Kasumi-1 (cell line): ENCODE results near the gene FOLR3.
"Not testable (repeated sequence)": the region's sequence is repeated elsewhere in the genome, so short reads cannot be mapped to it uniquely, and the experiment has no call there.

Experiments used
- DNase-seq, 2 experiments: peaks; one replicate each; lab custom pipeline; 2025; lab: John Stamatoyannopoulos, UW

Gene FOLR3

DNA sequence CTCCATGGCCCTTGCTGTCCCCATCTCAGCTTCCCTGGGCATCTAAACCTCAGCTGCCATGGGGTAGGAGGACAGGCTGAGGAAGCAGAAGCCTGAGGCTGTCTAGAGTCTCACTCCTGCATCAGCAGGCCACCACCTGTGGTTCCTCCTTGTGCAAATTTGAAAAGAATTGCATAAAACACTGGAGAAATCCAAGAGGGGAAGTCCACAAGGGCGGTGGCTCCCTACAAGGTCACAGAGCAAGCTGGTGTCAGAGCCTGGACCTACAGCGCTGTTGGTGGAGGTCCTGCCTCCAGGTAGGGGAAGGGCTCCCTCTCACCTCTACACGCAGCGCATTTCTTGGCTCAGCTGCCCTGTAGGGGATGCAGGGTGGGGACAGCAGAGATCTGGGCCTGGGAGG lies at the start of gene FOLR3:
Gene FOLR3 (plus strand): TSS at position 253 of the 400 bp plus-strand sequence. CDS start 228 bp downstream, outside the sequence.
- not testable (repeated sequence) for DNase-seq

DNA sequence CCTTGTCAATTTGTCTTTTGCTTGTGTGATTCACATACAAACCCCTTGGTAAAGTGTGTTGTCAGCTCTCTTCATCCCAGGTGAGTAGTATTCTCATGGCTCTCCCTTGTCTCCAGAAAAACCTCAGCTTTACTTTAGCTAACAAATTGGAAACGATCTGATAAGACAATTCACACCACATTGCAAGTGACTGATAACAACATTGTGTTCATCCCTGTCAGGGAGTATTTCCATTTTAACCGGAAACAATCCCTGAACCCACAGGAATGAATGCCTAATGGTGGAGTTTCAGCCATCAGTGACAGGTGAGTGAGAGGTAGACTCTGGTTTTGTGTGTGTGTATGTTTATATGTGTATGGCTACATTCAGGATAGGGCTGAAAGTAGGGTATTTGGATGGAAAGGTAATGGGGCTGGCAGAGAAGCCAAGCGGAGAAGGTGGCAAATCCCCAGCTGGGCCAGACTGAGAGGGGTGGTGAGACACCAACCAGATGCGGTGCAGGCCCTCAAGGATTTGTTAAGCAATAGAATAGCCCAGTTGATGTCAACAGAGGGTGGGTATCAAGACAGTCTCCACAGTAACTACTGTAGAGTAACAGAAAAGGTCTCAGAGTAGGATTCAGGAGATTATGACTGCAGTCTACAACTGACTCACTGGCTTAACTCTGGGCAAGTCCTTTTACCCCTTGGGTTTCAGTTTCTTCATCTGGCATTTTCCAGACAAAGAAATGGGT lies 47.3 kb upstream of the FOLR3 start:
- DNase-seq = no peak

- peak; percentile 93 to 94 for DNase-seq
These were observed 44.2 kb upstream of the FOLR3 start for GRCh38 chr11:72091292-72091691.

- no peak for DNase-seq
These were observed 36.8 kb upstream of the FOLR3 start for GRCh38 chr11:72098741-72099140.

DNA sequence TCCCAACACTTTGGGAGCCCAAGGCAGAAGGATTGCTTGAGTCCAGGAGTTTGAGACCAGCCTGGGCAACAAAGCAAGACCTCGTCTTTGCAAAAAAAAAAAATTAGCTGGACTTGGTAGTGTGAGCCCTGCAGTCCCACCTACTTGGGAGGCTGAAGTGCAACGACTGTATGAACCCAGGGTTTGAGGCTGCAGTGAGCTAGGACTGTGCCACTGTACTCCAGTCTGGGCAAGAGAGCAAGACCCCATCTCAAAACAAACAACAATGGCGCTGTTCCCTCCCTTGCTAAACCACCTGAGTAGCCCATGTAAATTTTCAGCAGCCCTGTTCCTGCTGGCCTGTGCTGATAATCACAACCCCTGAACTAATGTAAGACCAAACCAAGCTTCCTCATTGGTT lies 35.5 kb upstream of the FOLR3 start:
- no peak for DNase-seq

- peak; percentile 95 to 96 for DNase-seq
These were observed 35.1 kb upstream of the FOLR3 start for GRCh38 chr11:72100462-72100861.

- DNase-seq = no peak
These were observed 33.4 kb upstream of the FOLR3 start for GRCh38 chr11:72102162-72102561.

- no peak for DNase-seq
These were observed 32.9 kb upstream of the FOLR3 start for GRCh38 chr11:72102631-72102945.

DNA sequence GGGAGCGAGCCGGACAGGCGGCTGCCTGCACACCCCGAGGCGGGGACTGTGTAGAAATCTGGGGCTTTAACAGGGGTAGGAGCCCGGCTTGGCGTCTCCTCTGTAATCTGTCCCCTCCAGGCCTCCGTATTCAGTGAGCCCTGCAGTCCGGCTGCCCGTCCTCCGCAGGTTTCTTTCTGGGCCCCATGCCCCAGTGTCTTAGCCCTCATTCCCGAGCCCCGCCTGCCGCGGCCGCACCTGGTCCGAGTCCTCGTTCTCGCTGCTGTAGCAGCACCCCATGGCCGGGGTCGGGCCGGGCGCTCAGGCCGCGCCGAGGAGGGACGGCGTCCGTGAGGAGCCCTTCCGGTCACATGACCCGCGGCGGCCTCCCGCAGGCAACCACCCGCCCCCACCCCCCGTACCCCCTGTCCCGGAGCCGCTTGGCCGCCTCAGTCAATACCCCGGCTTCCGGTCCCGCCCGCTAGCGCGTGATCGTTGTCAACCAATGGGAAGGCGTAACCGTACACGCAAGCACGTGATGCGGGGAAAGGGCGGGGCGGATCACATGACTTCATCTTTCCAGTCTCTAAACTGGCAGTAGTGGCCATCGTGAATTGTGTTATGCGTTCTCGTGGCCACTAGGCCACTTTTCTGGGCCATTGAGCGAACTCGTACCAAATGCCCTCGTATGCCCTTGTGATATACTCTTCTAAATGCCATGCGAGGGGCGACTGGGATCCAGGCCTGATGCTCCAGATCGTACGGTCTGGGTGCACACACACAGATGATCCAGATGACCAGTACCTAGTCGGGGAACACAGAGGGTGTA lies 32.4 kb upstream of the FOLR3 start, which contains the start of gene LAMTOR1:
Gene LAMTOR1 (minus strand): TSS at position 352 of the 808 bp plus-strand sequence. CDS start 73 bp downstream, at position 279.
- peak; percentile 94 to 97 for DNase-seq

GRCh38 chr11:72103754-72104167 lies 31.8 kb upstream of the FOLR3 start:
- DNase-seq = no peak

- DNase-seq = no peak
These were observed 29.6 kb upstream of the FOLR3 start, which contains the start of gene TOMT for GRCh38 chr11:72105888-72106287. Gene TOMT, plus strand, starts transcription at chr11:72105924. Its CDS starts 28 bp downstream, at chr11:72105952.

DNA sequence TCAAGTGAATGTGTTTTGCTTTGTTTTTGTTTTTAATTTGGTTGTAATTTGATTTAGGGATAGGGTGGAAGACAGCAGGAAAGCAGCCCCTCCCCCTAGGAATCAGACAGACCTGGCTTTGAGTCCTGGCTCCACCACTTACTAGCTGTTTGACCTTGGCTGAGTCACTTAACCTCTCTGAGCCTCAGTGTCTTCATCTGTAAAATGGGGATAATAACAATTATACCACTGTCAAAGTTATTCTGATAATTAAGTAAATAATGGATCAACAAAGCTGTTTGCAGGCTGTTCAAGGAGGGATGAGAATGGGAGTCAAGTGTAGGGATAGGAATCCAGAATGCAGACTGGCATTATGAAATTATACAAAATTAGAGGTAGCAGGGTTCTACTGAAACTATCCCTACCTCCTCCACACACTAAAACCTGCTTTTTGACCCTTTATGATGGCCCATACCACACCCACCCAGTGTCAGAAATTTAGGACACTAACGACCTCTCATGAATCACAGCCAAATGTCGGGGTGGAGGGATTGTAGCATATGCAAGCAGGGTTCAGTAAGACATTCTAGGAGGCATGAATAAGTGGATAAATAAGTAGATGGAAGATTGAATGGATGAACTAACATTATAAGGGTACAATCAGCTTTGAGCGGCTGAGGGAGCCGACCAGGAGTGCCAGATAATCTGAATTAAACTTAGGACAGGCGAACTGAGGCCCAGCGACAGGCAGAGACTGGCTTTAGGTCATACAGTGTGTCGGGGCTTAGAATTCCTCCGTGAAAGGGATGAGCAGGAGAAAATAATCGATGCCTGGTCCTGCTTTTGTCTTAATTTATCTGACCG lies 24.0 kb upstream of the FOLR3 start:
- DNase-seq = peak in 1 of 2 experiments; percentile 48

DNA sequence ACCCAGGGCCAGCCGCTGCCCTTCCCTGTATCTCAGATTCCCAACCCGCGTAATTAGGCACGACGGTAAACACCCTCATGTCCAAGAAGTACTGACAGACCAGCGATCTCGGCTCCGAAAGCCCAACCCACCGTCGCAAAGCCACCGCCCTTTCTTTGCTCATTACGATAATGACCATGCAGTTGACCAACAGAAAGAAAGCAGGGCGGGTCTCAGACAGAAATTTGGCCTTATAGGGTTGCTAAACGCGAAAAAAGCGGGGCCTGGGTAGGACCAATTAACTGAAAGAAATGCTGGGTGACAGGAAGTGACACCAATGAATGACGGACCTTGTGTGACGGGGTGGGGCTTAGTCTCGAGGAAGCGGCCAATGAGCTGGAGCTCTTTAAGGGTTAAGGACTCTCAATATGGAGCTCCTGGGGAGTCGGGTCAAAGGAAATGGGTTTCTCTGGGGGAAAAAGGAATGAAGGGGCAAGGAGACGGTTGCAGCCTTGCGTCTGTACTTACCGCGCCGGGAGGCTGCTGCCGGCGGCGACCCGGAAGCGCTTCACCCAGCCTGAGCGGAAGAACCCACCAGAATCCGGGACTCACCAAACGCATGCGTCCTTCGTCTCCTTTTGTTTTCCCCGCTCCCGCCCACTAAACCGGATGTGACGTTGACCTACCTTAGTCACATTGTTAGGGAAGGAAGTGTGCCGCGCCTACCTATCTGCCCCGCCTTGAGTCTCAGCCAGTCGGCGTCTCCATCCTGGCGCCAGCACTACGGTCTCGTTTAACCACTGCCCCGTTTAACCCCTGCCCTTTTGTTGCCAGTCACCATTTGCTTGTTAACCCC lies 23.2 kb upstream of the FOLR3 start, which contains the start of gene ANAPC15:
Gene ANAPC15 (minus strand): TSS at position 553 of the 835 bp plus-strand sequence. CDS start 1,419 bp downstream, outside the sequence.
- peak; percentile 99 to 100 for DNase-seq

DNA sequence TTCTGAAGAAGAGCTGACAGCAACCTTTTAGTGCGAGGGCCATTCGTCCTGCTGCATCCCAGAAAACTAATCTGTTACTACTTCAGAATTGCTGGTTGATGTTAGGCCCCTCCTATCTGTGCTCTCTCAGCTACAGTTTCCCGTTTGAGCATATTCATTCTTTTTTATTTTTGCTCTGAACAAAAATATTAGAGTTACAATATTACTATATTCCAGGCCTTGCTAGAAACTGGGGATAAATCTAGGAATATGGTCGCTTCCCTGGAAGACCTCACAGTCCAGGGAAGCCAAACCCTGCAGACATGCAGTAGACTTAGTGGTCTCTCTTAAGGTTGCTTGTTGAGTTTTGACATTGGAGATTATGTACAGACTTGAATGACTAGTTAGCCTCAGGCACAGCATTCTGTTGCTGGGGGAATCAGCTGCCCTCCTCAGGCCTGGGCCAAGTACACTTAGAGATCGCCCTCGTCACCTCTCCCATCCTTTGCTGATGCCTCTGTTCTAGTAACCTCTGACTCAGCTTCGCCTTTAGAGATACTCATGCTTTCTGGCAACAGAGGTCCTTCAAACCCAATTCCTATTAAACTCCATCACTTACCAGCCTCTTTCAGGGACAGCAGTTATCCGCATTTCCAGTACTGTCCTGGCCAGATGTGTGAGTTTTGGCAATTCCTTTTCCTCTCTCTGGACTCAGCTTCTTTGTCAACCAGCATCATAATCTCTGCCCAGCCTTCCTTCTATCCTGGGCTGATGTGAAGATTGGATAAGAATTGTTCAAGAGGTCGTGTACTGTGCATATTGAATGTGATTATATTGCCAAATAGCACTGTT lies 22.3 kb upstream of the FOLR3 start:
- no peak for DNase-seq

DNA sequence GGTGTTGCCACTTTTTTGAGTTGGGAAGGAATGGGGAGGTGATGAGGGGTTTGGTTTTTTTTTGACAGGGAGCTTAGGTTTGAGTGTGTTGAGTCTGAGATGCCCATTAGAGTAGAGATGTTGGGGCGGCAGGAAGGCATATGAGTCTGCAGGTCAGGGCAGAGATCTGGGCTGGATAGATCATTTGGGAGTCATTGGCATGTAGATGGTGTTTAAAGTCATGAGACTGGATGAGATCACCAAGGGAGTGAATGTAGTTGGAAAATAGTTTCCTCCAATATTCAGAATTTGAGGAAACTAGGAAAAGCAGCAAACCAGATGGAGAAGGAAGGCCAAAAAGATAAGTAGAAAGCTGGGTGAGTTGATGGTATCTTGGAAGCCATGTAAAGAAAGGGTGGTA lies 21.0 kb upstream of the FOLR3 start:
- no peak for DNase-seq

- no peak for DNase-seq
These were observed 19.3 kb upstream of the FOLR3 start for GRCh38 chr11:72116019-72116755.

DNA sequence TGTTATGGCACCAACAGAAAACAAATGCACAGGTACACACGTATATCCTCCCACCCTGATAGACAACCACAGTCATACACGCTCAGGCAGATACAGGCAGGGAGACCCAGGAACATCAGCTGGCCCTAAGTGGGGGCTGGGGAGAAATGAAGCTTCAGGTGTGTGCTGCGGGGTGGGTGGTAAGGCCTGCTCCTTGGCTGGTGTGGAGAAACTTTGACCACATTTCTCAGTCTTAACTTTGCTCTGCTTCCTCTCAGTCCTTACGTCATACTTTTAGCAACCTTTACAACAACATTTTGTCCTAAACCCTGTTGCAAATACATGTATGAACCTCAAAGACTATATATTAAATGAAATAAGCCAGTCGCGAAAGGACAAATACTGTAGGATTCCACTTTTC lies 16.3 kb upstream of the FOLR3 start:
- peak; percentile 1 to 14 for DNase-seq

- no peak for DNase-seq
These were observed 14.6 kb upstream of the FOLR3 start for GRCh38 chr11:72120930-72121329.

DNA sequence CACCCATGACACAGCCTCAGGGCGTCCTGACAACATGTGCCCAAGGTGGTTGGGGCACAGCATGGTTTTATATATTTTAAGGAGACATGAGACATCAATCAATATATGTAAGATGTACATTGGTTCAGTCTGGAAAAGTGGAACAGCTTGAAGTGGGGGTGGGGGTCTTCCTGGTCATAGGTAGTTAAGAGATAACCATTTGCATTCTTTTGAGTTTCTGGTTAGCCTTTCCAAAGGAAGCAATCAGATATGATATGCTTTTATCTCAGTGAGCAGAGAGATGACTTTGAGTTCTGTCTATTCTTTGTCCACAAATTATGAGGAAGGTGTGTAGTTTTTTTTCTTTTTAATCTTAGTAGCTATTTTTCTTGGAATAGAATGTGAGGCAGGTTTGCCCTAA lies 12.9 kb upstream of the FOLR3 start:
- no peak for DNase-seq
